GM06990 (cell line): ENCODE data around the gene LGALS14.
"Not testable (repeated sequence)": the region's sequence is repeated elsewhere in the genome, so short reads cannot be mapped to it uniquely, and the experiment has no call there.

Experiments
- DNase-seq: peaks from one replicate; pipeline ENCODE4 v3.0.0-alpha.2; 2011; ENCODE audit not compliant: insufficient read length; ENCODE audit errors: extremely low read depth
- H3K27me3 ChIP-seq: replicated peaks from 2 replicates; pipeline ENCODE4 v1.6.0; 2011; ENCODE audit warnings: low read length; ENCODE audit not compliant: control insufficient read depth, insufficient read depth
- H3K36me3 ChIP-seq: 2 replicates; pipeline ENCODE4 v1.5.1; 2011; ENCODE audit warnings: low read length; ENCODE audit not compliant: control insufficient read depth, insufficient read depth
- H3K4me3 ChIP-seq: replicated peaks from 2 replicates; pipeline ENCODE4 v1.5.1; 2011; ENCODE audit warnings: low read depth, mild to moderate bottlenecking, control low read depth, low read length
- TF ChIP-seq, protein P1 (sequence below): IDR thresholded peaks from 2 replicates; pipeline ENCODE4 v1.5.1; 2011; ENCODE audit warnings: low read length, control low read depth, mild to moderate bottlenecking, inconsistent platforms; ENCODE audit not compliant: insufficient read depth, poor library complexity, severe bottlenecking

LGALS14 gene

DNA sequence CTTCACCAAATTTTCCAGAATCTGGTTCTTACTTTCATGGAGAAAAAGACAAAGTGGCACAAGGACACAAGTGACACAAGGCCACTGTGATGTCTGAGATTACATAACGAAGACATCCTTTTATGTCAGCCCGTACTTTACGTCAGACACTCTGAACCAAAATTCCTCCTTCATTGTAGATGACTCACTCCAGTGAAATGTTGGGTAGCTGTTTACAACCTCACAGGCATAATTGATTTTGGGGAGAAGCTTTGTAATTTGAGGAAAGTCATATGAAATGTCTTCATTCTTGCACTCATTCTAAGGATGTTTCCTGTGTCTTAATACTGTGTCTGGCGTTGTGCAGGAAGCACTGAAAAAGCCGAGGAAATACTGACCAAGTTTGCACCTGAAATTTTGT lies 20.0 kb upstream of the LGALS14 start:
- TF ChIP-seq, protein P1, sequence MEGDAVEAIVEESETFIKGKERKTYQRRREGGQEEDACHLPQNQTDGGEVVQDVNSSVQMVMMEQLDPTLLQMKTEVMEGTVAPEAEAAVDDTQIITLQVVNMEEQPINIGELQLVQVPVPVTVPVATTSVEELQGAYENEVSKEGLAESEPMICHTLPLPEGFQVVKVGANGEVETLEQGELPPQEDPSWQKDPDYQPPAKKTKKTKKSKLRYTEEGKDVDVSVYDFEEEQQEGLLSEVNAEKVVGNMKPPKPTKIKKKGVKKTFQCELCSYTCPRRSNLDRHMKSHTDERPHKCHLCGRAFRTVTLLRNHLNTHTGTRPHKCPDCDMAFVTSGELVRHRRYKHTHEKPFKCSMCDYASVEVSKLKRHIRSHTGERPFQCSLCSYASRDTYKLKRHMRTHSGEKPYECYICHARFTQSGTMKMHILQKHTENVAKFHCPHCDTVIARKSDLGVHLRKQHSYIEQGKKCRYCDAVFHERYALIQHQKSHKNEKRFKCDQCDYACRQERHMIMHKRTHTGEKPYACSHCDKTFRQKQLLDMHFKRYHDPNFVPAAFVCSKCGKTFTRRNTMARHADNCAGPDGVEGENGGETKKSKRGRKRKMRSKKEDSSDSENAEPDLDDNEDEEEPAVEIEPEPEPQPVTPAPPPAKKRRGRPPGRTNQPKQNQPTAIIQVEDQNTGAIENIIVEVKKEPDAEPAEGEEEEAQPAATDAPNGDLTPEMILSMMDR = no peak
- no peak for DNase-seq
- H3K4me3 ChIP-seq = no peak overlapping the region
- no peaks in the 10 kb centered on the region for H3K27me3 ChIP-seq
- H3K36me3 ChIP-seq = peaks cover 7% of the 10 kb centered on the region

GRCh38 chr19:39686739-39687138 lies 17.5 kb upstream of the LGALS14 start:
- DNase-seq = no peak
- no peak overlapping the region for H3K4me3 ChIP-seq
- no peaks in the 10 kb centered on the region for H3K27me3 ChIP-seq
- TF ChIP-seq, protein P1 = no peak
- H3K36me3 ChIP-seq = peaks cover 7% of the 10 kb centered on the region

DNA sequence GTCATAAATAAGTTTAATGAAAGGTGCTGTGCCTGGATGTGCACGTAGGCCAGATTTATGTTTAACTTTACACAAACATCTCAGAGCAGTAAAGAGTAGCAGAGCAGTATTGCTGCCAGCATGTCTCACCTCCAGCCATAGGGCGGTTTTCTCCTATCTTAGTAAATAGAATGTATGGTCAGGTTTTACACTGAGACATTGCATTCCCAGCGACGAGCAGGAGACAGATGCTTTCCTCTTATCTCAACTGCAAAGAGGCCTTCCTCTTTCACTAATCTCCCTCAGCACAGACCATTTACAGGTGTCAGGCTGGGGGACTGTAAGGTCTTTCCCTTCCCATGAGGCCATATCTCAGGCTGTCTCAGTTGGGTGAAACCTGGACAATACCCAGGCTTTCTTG lies 15.6 kb upstream of the LGALS14 start:
- not testable (repeated sequence) for H3K36me3 ChIP-seq, H3K4me3 ChIP-seq, DNase-seq, H3K27me3 ChIP-seq

DNA sequence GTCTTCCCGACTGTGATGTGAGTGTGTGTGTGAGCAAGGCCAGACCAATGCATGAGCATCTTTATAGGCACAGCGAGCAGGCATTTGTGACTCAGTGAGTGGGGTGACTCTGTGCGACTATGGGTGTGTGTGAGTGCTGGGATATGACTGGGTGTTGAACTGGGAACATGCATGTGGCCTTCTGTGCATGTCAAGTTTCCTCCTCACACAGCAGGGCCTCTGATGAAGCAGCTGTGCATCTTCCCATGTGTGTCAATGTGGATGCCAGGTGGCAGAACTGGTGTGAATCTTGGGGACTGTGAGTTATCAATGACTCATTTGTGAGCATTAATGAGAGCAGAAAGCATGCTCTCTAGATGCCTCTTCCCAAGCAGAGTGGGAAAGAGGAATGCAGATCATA lies 12.1 kb upstream of the LGALS14 start:
- no peaks in the 10 kb centered on the region for H3K36me3 ChIP-seq
- no peak overlapping the region for H3K4me3 ChIP-seq
- TF ChIP-seq, protein P1 = no peak
- DNase-seq = no peak
- H3K27me3 ChIP-seq = no peaks in the 10 kb centered on the region

DNA sequence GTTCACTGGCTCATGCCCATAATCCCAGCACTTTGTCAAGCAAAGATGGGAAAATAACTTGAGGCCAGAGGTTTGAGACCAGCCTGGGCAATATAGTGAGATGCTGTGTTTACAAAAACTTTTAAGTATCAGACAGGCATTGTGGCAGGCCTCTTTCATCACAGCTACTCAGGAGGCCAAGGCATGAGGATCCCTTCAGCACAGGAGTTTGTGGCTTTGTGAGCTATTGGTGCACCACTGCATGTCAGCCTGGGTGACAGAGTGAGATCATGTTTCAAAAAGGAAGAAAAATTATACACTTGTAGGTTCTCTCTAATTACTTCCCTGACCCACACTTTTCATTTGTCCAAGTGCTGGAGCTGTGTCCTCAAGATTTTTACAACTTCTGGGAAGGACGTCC lies 11.5 kb upstream of the LGALS14 start:
- no peaks in the 10 kb centered on the region for H3K27me3 ChIP-seq
- H3K4me3 ChIP-seq = no peak overlapping the region
- TF ChIP-seq, protein P1 = no peak

GRCh38 chr19:39695759-39696158 lies 8.5 kb upstream of the LGALS14 start:
- Histone ChIP-seq H3K27me3 (no peaks in the 10 kb centered on the region), H3K36me3 (no peaks in the 10 kb centered on the region), H3K4me3 (no peak overlapping the region)
- no peak for DNase-seq
- TF ChIP-seq, protein P1 = no peak

More for the DNA sequence above, 11.5 kb upstream of the LGALS14 start:
- no peaks in the 10 kb centered on the region for H3K36me3 ChIP-seq
- no peak for DNase-seq
